ENCODE measurements around the gene PAPOLA. TPM values are rescaled to one million over a fixed set of nuclear protein-coding genes. Genes with fewer than 3 reads are reported as not detected.
A peak's percentile ranks its signal among the peaks of the same experiment; 100 is the strongest.

Gene PAPOLA
- total RNA-seq, 2 donors from 2014 or later, result 159 to 164 TPM

DNA sequence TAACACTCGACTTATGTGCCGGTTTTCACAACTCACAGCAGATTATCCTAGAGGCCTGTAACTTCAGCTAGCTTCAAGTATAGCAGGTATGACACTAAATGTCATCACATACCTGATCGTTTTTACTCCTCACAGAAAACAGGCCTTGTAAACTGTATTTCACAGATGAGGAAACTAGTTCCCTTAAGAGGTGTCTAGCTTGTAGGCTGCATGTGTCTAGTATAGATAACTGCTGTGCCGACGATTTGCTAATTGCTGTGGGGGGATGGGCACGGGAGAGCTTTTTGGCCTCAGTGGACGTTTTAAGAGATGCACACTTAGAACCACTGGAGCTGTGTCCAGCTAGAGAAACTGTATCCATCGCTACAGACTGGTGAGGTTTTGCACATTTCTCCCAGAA, 78.8 kb downstream of the PAPOLA start:
- intact Hi-C loops (cut with DNase I, micrococcal nuclease), result no loop called here
- no peak for ATAC-seq
- no peak for DNase-seq

DNA sequence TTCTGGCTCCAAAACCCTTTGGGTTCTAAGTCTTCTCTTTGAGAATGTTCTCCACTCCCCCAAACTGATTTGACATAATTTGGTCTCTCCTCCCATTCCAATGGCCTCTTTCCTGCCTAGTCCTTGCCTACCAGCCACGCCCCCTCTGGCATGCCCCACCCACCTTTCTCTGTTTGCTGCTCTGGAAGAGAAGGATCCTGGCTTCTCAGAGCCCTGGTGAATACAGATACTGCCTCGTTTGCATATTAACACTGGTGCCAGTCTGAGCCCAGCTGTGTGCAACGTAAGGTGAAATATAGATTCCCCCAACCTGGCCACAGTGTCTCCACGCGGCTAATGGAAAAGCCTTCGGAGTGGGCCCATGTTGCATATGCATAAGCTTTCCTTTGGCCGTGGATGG, 79.7 kb downstream of the PAPOLA start:
- ATAC-seq (peak; percentile 38), DNase-seq (no peak)

DNA sequence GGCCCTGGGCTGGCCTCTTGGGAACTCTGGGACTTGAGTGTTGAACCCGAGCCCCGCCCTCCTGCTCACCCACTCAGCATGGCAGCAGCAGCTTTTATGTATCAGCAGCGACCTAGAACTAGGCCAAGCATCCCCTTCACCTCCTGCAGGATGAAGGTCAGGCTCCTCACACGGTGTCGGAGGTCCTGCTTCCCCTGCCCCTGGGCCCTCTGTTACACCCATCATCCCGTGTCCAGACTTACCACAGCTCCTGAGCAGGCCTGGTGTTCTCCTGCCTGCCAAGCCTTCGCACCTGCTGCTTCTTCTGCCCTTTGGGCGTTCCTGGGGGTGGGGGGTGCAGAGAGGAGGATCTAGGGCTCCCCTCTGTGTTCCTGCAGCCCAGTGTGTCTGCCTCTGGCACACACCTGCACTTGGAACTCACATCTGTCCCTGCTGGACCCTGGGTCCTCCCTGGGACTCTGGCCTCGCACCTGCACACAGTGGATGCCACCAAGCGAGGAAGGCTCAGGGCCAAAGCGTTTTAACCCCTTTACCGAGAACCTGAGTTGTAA, 80.3 kb downstream of the PAPOLA start:
- intact Hi-C loops (cut with DNase I, micrococcal nuclease), result no loop called here
- no peak for ATAC-seq
- no peak for DNase-seq

More for the DNA sequence above, 79.7 kb downstream of the PAPOLA start:
- intact Hi-C loops (cut with DNase I, micrococcal nuclease), result no loop called here

DNA sequence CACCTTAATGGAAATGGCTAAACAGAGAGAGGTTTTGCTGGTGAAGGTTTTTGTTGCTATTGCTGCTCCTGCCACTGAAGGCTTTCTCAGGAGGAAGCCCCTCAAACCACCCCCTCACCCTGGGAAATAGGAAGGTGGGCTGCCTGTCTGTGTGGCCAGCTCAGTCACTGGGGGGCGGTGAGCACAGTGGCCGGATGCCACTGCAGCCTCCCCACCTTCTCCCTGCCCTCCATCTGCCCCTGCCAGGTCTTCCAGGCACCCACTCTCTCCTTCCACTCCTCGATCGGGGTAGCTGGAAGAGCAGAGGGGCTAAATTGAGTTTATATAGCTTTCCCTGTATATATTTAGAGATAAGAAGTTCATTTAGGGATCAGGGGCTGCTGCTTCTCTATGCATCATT, 80.8 kb downstream of the PAPOLA start:
- DNase-seq, result no peak
- no peak for ATAC-seq
- intact Hi-C loops (cut with DNase I, micrococcal nuclease), result no loop called here

- ATAC-seq, result no peak
- no peak for DNase-seq
- intact Hi-C loops (cut with DNase I, micrococcal nuclease), result no loop called here
Measured at GRCh38 chr14:96583569-96584041, 81.4 kb downstream of the PAPOLA start.

GRCh38 chr14:96584199-96584906, 82.2 kb downstream of the PAPOLA start:
- DNase-seq, result peak in 1 of 2 donors; percentile 34
- intact Hi-C loops (cut with DNase I, micrococcal nuclease), result no loop called here
- peak; percentile 78 for ATAC-seq

GRCh38 chr14:96584907-96585671, 82.9 kb downstream of the PAPOLA start:
- ATAC-seq, result no peak
- intact Hi-C loops (cut with DNase I, micrococcal nuclease), result no loop called here
- DNase-seq, result no peak

DNA sequence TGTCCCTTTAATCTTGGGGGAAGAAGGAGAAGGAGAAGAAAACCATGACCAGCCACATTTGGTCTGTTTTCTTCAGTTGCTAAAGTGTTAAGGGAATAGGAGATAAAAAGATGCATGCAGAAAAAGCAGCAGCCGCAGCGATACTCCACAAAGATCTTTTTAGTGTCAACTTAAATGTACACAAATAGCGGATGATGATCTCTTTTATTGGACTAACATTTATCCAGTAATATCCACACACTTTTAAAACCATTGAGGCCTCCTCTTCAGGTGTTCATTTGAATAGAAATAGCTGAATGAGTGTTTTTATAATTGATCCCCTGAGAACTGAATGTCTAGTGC, 83.5 kb downstream of the PAPOLA start:
- intact Hi-C loops (cut with DNase I, micrococcal nuclease), result no loop called here
- DNase-seq (no peak), ATAC-seq (no peak)

DNA sequence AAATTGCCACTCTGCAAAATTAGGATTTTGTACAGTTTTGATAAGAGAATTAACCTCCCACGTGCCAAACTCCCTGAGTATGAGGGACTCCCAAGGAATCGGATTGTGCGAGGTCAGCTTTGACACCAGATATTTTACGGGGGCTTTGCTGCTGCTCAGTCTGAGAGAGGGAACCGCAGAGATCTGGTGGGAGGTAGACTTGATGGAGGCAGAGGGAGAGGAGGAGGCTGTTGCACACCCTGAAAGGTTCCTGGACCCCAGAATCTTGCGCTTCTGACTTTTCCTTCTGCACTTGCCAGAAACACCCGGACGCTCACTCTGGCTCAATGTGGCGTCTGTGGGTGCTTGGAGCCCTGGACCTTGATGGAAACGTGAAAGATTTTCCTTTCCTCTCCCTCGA, 83.9 kb downstream of the PAPOLA start:
- no peak for DNase-seq
- ATAC-seq, result no peak
- intact Hi-C loops (cut with DNase I, micrococcal nuclease), result no loop called here

DNA sequence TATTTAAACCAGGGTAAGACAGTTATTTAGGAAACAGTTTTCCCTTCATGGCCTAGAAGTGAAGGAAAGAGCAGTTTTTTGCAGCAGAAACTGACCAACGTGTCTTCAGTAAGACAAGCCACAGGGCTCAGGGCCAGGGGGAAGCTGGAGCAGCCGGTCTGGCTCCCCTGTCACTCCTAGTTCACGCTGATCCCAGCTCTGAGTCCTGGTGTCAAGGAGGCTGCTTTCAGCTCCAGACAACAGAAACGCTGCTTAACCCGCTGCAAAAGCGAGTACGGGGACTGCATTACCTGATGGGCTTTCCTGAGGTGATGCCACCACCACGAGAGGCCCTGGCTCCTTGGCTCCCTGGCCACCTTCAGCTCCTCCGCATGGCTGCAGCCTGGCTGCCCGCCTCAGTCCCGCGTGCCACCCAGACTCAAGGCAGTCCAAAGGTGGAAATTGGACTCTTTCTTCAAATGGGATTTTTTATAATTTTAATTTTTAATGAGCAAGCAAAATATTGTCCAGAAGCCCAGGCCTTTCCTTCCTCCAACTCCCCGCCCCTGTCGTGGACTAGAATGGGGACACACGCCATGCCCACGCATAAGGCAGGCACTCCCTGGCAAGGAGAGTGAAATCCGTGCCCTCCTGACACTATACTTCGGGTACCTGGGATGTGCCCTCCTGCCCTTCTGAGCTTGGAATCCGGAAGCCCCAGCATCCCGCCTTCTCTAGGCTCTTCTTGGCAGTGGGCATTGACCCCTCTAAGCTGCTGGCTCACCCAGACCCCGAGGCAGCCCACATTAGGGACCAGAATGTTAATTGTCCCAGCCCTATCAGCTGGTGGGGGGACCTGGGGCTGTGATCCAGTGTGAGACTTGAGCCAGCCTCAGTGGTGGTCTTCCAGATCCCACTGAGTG, 85.0 kb downstream of the PAPOLA start:
- intact Hi-C loops (cut with DNase I, micrococcal nuclease), result no loop called here
- DNase-seq, result no peak

DNA sequence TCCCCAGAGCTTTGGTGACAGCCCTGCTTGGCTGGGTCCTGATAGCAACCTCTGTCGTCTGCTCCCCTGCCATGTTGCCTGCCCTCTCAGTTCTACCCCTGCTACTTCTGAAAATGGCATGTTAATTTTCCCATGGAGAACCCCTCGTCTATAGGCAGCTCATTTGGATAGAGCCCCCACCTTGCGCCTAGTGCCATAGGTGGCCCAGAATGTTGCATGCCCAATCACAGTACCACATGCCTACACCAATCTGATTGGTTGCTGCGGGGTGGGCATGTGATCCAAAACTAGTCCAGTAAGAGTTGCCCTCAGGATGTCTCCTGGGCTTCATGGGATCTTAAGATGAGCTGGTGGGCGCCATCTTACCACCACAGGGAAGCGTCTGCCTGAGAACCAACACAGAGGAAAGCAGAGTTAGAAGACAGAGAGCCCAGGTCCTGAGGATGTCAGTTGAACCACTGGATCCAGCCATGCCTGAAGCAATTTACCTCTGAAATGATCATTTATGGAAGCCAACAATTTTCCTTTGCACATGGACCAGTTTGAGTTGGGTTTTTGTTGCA, 85.7 kb downstream of the PAPOLA start:
- intact Hi-C loops (cut with DNase I, micrococcal nuclease), result no loop called here
- DNase-seq (no peak), ATAC-seq (no peak)

More for the DNA sequence above, 85.0 kb downstream of the PAPOLA start:
- ATAC-seq, result no peak

GRCh38 chr14:96588410-96589257, 86.5 kb downstream of the PAPOLA start:
- intact Hi-C loops (cut with DNase I, micrococcal nuclease), result no loop called here
- DNase-seq (no peak), ATAC-seq (no peak)

GRCh38 chr14:96589577-96589976, 87.4 kb downstream of the PAPOLA start:
- intact Hi-C loops (cut with DNase I, micrococcal nuclease), result no loop called here
- no peak for DNase-seq
- no peak for ATAC-seq

DNA sequence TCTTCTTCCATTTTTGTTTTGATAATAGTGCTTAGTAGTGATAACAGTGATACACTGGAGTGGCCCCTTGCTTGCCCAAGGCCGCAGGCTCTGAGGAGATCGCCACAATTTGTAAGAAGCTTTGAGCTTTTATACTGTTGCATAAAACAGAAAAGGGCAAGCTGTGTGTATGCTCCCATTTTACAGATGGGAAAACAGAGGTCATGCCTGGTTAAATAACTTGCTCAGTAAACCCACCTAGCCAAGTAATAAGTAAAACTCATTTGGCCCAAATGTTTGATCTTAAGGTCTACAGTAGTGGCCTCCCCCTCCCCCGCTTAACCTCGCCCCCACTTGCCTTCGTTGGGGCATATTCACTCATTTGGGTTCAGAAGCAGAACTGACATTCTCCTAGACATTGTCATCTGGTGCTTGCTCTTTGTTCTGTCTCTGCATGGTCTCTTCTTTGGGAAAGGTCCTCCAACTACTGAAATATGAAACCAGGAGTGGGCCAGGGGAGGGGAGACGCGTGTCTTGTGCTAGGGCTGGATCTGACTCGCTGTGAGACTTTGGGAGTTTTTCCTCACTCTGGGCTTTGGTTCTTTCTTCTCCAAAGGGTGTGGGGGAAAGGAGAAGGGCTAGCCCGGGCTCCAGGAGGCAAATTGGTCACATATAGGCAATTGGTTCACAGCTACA, 88.1 kb downstream of the PAPOLA start:
- no peak for ATAC-seq
- no peak for DNase-seq
- intact Hi-C loops (cut with DNase I, micrococcal nuclease), result no loop called here

- ATAC-seq (peak; percentile 92), DNase-seq (peak in 1 of 2 donors; percentile 56)
- intact Hi-C loops (cut with DNase I, micrococcal nuclease), result no loop called here
Measured at GRCh38 chr14:96592591-96593386, 90.6 kb downstream of the PAPOLA start.

GRCh38 chr14:96594961-96595360, 92.8 kb downstream of the PAPOLA start:
- ATAC-seq (no peak), DNase-seq (no peak)
- intact Hi-C loops (cut with DNase I, micrococcal nuclease), result no loop called here

DNA sequence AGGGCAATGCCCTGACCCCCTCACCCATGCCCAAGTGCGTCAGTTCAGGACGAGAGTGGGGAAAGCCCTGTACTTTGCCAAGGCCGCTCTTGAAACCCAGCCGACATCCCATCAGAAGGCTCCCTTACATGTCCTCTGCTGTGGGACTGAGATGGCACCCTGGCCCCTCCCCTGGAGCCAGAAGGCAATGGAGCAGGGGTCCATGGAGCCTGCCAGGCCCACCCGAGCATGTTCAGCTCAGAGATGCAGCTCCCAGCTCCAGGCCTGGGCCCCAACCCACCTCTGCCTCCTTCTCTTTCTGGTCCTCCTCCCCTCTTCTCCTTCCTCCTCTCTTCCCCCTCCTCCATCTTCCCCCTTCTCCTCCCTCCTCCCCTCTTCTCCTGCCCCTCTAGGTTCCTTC, 95.5 kb downstream of the PAPOLA start:
- intact Hi-C loops (cut with DNase I, micrococcal nuclease), result no loop called here
- DNase-seq (no peak), ATAC-seq (no peak)

Data from left colon (tissue), 2 donors.